HG03520 (cell line): ENCODE measurements around the gene PTPRJ.

Experiments
- ATAC-seq: cut with Tn5 transposase; IDR thresholded peaks from one replicate; pipeline ENCODE4 v1.9.1; 2021; ENCODE audit warnings: mild to moderate bottlenecking, moderate library complexity; ENCODE audit not compliant: unreplicated experiment

PTPRJ gene

DNA sequence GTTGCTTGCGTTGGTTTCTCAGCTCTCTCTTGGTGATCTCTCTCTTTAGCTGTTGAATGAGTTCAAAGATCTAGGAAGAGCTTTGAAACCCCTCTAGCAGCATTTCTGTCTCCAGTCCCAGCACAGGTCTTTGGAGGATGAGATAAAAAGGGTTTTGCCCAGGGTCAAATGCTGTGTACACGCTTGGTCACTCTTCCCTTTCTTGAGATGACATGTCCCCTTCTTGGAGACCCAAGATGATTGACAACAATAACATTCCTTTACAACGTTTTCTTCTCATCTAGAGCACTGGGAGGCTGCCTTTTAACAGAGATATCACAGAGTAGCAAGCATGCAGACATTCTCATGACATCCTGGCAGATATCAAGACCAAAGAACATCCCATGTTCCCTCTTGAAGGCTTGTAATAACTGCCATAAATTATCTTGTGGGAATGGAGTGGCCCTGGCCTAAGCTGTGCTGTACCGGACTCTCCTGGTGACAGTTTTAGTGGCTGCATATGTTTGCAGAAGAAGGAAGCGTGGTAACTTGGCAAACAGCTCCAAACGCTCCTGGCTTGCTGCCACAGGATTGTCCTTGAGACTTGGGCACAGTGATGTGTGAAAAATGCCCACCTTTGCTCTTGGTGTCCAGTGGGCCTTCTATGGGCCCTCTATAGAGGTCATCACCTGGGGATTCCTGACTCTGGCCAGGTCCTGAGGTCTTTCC lies 107.8 kb downstream of the PTPRJ start:
- ATAC-seq = no peak

DNA sequence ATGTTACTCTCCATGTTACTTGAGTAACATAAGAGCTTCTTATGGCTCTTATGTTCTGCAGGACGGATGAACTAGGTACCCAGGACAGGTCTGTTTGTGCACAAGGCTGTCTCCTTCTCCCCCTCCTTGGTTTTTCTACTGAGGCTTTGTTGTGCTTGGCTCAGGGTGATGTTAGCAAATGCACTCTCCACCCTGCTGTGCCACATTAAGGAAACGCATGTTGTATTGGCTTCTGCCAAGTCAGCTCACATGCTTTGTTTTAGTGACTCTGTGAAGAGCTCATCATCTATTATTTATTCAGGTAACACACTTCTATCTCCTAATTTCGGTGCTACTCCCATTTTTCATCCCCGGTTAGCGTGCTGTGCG lies 108.3 kb downstream of the PTPRJ start:
- ATAC-seq = no peak

DNA sequence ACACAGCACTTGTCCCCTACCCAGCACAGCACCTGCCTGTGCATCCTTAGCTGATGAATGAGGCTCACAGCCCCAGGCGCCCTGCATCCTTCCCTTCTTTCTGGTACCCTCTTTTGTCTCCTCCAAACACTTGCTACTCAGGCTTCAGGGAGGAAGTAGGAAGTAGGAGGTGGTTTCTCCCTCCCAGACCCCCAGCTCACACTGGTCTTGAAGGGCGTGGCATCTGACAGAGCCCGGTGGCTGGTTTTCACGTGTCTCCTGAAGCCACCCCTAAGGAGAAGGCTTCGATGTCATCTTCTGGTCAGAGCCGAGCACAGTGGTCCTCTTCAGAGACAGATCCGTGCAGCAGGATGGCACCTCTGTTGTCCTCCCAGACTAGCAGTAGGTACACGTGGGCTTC lies 109.8 kb downstream of the PTPRJ start:
- no peak for ATAC-seq

GRCh38 chr11:48091426-48092102 lies 111.2 kb downstream of the PTPRJ start:
- ATAC-seq = no peak

DNA sequence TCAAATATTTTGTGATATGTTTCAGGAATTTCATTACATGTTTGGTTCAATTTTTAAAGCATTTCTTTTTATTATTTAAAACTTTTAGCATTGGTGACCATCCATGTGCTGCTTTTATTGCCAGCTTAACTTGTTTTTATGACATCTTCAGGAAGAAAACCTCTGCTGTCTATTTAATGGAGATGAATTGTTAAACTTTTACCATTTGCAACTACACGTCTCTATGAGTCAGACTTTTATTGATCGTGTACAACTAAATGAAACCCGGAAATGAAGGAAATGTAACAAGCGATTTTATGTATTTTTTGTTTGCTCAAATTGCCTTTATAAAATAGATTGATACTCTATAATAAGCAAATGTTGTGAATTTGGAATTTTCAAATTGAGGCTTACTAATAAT lies 113.0 kb downstream of the PTPRJ start:
- no peak for ATAC-seq

DNA sequence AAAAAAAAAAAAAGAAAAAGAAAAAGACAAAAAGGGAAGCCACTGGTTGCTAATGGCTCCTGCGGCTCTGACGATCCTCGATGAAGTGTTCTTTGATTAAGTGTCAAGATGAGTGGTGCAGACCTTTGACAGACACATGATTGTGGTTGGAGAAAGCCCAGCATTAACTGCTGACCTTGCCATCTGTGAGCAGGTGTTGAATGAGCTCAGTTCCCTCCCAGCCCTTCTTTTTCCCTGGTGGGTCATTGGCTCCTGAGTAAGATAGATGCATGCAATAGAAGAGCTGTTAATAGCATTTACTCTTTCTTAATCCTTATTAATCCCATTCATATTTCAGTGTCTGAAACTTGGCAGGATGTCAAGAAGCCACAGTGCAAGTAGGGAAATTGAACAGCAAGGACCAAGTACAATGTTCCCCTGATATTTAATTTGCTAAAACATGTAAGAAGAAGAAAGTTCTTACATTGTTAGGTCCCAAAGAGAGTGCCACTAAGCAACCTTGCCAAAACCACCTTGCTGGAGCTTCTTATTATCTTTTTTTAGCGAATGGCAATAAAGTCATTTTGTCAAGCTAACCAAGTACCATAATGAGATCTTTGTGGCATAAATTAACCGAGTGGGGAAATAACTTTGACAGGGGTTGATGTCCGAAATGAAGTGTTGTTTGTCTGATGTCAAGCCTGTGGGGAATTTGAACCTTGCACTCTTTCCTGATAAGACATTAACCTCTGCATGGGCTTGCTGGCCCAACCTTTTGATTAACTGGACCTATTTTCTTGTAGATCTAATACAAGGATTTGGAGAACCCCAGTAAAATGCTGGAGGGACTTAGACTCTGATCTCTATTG lies 113.7 kb downstream of the PTPRJ start:
- no peak for ATAC-seq

DNA sequence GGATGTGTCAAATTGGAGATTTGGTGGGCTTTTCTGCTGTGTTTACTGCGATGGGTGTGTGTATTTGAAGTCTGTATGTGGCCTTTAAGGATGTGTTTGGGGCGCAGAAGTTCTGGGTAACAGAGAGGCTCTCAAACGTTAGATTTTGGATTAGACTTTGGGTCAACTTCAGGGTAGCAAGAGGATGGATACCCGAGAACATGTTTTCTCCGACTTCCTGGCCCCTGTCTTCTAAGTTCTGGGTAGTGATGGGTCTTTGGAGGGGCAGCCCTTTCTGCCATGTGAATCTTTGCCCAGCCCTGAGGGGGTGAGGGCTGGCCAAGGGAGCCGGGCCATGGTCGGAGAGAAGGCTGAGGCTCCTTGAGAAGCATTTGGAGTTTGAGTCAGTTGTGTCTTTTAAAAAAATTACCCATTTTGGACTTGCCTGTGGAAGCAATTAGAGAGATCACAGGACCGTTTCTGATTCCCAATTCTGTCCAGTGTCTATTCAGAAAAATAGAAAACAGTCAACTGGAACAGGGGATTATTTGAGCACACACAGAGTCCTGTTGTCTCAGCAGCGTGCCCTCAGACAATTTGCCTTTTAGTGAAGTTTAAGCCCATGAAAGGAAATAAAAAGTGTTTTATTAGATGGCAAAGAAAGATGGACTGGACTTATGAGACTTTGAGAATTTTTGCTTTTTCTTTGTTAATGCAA lies 114.4 kb downstream of the PTPRJ start:
- ATAC-seq = no peak

GRCh38 chr11:48095779-48096470 lies 115.6 kb downstream of the PTPRJ start:
- ATAC-seq = no peak

GRCh38 chr11:48096588-48097525 lies 116.5 kb downstream of the PTPRJ start:
- ATAC-seq = no peak

DNA sequence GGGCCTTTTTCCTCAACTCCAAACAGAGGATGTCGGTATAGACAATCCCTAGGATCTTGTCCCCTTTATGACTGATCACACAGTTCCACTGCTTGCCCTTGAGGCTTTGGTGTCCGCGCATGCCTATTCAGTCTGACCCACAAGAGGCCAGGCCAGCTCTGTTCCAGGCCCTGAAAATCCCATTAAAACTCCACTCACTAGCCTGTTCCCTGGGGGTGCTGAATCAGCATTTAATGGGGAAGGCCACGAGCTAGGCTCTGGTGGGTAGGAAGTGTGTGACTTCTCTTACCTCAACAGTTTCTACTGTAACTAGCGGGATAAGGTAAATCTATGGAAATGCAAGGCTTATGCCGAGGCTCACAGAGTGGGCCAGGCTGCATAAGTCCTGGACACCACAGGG lies 117.7 kb downstream of the PTPRJ start:
- ATAC-seq = no peak

GRCh38 chr11:48099916-48100446 lies 119.6 kb downstream of the PTPRJ start:
- no peak for ATAC-seq

DNA sequence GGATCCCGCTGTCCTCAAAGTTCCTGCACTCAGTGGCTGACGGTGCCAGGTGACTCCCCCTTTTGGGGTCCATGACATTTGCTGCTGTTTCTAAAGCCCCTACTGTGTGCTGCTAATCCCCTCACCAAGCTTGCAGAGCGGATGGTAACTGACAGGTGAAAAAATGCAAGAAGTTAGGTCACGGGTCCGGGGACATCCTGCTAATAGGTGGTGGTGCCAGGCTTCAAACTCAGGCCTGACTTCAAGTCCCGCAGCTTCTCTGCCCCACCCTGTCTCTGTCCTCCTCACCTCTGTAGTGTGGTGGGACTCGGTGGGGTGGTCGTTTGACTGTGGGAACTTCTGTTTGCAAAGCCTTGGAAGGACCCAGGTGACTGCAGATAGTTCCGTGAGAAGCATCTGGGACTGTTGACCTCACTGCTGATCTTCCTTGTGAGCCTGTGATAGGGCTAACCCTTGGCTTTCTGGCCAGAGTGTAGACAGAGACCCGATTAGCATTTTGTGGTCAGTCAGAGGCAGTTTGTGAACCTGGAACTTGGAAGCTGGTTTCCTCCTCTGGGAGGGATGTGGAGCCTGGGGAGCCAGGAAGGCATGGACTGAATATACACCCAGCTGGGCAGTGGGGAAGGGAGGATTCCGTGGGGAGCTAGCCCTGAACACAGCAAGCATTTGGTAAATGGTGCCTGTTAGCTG lies 120.8 kb downstream of the PTPRJ start:
- no peak for ATAC-seq

DNA sequence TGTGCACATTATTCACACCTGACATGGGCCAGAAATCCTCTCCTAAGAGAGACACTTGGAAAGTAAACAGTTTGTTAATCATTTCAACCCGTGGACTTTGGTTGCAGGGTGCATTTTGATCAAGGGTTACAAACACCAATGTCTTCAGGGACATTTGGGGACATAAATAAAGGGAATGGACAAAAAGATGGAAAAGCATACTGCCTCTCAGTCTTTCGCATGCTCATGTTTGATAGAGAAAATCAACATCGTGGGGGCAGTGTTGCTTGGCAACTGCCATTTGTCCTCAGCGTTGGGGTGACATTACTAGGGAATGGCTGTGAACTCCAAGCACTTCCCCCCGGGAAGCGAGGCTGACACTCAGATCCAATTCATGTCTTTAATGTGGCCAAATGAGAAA lies 121.6 kb downstream of the PTPRJ start:
- no peak for ATAC-seq

DNA sequence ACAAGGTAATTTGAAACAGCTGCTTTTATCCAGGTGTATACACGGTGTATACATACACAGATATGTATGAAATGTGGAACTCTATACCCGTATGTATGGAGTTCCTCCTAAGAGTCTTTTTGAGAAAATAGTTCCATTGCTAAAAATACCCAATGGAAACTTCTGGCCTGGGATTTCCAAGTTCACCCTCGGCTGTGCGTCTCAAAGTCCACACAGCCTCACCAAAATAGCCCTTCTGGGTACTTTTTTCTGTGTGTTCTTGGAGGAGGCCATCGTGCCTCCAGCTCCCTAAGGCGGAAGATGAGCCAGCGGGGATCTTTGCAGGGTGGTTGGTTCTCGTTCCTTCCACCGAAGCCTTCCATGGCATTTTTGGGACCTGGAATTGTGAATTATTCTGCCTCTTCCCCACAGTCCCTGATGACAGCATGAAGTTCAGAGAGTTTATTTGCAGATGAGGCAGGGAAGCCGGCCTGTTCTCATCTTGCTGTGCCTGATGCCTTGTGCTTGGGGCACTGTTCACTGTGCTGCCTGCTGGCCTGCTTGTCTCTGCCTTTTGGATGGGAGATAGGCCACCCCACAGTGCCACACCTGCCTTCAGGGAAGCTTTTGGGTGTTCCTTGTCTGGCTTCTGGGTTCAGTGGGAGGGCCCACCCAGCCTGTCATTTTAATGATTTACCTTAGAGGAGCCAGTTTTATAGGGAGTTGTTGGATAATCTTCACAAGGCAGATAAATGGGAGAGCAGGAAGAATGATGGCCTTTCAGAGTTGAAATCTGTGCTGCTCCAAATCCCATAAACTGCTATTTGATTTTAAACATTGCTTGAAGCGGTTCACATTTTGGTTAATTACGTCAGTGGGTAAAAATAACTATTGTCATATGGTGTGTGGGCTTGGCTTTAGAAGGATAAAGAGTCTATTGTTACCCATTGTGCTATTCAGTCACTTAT lies 123.5 kb downstream of the PTPRJ start:
- no peak for ATAC-seq

DNA sequence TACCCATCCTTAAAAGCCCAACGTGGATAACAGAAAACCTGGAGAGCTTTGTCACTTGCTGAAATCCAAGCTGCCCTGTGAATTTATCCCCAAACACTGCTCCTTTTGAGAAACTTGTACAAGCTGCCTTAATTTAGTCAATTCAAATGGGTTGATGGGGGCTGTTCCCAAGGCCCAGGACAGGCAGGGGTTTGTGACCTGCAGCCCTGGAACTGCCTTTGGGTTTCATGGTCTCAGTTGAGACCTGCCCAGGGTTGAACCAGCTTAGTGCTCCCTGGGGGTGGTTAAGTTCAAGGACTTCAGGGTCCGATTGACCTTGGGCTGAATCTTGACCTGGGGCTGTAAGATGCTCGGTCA lies 124.2 kb downstream of the PTPRJ start:
- no peak for ATAC-seq

GRCh38 chr11:48105096-48105990 lies 125.0 kb downstream of the PTPRJ start:
- ATAC-seq = no peak

- ATAC-seq = no peak
Observed at GRCh38 chr11:48106166-48106565, 125.8 kb downstream of the PTPRJ start.
